ENCODE data around the gene ZMYND15.

DNA sequence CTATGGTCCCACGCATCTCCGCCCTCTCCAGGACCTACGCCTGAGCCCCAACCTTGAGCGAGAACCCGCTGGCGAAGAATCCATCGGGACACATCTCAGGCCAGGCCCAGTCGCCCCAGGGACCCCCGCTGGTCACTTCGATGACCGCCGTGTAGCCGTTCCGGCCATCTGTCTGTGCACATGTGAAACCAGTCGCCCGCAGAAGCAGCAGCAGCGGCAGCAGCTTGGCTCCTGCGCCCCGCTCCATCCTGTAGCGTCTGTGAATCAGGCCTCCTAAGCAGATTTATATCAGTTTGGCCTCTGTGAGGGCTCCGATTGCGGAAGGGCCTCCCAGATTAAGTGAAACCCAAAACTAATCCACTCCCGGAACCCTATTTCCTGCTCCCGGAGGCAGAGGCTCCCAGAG lies 46.5 kb downstream of the ZMYND15 start, which contains the start of gene VMO1:
- TF ChIP-seq TAF1 (IDR thresholded peaks at IDR 0.05; ENCODE audit: borderline replicate concordance, low read depth, low read length) (no peak), POLR2A (IDR thresholded peaks at IDR 0.05; ENCODE audit: low read depth, low read length) (no peak), POLR2AphosphoS5 (IDR thresholded peaks at IDR 0.05; ENCODE audit: low read depth, low read length) (no peak)
